Endometrial microvascular endothelial cells (primary cell): Measurements from ENCODE around the gene FIZ1. TPM values are rescaled to one million over a fixed set of nuclear protein-coding genes. Genes with fewer than 3 reads are reported as not detected.
"Not testable (repeated sequence)": the region's sequence is repeated elsewhere in the genome, so short reads cannot be mapped to it uniquely, and the experiment has no call there.

Source experiments
- in situ Hi-C: cut with HindIII; loops from 2 replicates; pipeline ENCODE4 v1.10.0; 2017; ENCODE audit warnings: low sequenced_read_pairs, low pct_unique_long_range_greater_than_20kb; ENCODE audit errors: inconsistent ontology term
- total RNA-seq: library from RNA; depleted of rRNA; stranded (reverse); fragments of >200 nt; gene quantifications from one replicate; pipeline ENCODE4 v1.2.3, GENCODE V29; 2015; ENCODE audit errors: inconsistent ontology term

Gene FIZ1
- total RNA-seq, 1 donor from 2014 or later = 0.93 TPM

DNA sequence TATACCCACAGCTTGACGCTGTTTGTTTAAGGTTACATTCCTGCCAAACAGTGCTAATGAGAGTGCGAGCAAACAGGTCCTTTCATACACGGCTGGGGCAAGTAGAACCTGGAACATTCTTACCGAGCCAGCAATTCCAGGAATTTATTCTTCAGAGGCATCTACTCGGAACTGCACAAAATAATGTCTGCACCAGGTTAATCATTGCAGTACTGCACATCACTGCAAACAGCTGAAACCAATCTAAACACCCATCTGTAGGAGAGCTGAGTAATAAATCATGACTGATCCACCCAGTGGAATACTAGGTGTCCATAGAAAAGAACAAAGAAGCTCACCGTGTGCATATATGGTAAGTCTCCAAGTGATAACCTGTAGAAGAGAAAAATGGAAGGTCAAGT, 17.5 kb downstream of the FIZ1 start:
- in situ Hi-C loops = no loop called here

DNA sequence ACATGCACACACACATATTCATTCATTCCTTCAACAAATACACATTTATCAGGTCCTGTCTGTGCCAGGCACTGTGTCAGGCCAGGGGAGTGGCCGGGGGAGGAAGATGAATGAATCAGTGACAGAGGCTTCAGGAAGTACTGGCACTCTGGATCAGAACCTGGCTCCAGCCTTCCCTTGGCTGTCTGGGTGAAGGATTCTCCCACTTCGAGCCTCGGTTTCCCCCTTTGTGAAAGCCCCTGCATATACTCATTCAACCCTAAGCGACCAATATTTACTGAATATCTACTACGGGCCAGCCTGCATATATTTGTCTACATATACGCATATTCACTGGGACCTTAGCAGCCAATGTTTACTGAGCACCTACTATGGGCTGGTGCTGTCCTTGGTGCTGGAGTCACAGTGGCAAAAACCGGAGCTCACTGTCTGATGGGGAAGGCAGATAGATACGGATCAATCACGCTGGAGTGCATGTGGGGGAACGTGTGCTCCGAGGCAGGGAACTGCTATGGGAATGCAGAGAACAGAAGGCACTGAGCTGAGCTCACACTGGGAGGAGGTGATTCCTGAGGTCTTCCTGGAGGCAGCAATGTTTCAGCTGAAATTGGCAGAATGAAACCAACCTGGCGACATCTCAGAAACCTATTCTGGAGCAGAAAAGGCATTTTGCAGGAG, 18.0 kb downstream of the FIZ1 start:
- in situ Hi-C loops = no loop called here

DNA sequence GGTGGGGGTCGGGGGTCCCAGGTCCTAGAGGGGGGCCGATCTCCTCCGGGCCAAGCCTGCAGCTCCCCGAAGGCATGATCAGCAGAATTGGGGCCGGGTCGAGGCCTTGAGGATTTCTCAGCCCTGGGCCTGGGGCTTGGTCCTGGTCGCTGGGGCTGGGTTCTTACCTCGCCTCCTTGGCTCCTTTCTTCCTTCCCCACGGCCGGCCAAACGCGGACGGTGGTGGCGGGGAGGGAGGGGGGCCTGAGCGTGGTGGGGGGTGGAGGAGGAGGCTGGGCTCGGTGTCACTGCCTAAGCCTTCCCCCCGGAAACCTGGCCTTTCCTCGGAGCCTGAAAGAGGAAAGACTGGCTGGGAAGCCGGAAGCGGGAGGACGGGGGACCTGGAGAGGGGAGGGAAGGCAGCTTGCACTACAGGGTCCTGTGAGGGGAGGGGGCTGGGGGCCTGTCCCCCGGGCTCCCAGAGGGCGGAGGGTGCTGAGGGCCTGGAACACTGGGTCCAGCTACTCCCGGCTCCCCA, 18.6 kb downstream of the FIZ1 start, which contains the start of gene ZNF579:
Gene ZNF579, minus strand, starts transcription at position 221 of the 517 bp plus-strand sequence. CDS start 1,209 bp downstream, outside the sequence.
- in situ Hi-C loops = no loop called here

DNA sequence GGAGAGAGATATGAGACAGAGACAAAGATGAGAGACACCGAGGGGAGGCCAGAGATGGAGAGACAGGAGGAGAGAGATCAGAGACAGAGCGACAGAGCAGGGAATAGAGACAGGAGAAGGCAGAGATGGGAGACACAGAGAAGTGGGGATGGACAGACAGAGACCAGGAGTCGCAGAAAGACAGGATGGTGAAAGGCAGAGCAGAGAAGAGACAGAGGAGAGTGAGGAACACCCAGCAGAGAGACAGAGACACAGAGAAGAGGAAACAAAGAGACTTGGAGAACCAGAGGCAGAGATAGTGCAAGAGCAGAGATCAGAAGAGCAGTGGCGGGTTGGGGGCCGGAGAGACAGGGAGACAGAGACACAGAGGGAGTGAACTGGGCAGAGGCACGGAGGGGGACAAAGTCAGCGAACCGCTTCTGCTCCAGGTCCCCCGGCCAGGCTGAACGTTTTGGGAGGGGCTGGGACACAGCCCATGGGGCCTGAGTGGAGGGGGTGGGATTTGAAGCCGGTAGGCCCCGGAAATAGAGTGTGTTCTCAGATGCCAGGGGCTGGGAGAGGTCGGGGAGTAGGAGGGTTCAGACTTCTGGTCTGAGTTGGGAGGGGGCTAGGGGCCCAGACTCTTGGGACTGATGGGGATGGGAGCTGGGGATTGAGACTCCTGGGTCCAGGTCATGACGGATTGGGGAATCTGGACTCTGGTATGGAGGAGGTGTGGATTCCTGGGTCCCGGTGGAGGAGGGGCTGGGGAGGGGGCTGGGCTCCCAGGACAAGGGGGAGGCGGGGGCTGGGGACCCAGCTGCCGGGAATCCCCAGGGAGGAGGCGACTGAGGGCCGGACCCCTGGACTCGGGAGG, 19.3 kb downstream of the FIZ1 start:
- in situ Hi-C loops = no loop called here

DNA sequence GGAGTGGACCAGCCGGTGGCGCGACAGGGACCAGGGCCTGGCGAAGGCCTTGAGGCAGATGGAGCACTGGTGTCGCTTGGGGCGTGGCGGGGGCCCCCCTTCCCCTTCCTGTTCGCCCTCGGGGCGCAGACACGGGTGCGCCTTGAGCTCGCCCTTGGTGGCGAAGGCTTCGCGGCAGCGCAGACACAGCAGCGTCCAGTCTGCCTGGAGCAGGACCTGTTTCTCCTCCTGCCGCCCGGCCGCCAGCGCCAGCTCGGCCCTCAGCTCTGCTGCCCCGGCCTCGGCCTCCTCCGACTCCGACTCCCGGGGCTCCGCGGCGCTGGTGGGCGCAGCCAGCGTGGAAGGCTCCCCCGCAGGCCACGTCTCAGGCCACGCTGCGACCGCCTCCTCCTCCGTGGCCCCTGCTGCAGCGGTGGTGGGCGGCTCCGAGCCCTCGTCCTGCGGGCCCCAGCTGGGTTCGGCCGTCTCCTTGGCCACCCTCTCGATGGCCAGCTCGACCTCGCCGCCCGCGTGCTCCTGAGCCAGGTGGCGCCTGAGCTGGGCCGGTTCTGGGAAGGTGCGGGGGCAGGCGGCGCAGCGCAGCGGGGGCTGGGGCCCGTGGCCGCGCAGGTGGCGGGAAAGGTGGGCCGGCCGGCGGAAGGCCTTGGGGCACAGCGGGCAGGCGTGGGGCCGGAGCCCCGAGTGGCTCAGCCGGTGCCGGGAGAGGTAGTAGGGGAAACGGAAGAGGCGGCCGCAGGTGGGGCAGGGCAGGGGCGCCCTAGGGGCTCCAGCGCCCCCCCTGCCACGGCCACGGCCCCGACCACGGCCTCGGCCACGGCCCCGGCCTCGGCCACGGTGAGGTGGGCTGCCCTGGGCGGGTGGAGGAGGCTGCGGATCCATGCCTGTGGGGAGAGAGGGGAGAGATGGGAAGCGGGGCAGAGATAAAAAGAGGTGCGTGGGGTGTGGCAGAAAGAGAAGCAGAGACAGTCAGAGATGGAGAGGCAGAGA, 20.3 kb downstream of the FIZ1 start:
- in situ Hi-C loops = no loop called here

DNA sequence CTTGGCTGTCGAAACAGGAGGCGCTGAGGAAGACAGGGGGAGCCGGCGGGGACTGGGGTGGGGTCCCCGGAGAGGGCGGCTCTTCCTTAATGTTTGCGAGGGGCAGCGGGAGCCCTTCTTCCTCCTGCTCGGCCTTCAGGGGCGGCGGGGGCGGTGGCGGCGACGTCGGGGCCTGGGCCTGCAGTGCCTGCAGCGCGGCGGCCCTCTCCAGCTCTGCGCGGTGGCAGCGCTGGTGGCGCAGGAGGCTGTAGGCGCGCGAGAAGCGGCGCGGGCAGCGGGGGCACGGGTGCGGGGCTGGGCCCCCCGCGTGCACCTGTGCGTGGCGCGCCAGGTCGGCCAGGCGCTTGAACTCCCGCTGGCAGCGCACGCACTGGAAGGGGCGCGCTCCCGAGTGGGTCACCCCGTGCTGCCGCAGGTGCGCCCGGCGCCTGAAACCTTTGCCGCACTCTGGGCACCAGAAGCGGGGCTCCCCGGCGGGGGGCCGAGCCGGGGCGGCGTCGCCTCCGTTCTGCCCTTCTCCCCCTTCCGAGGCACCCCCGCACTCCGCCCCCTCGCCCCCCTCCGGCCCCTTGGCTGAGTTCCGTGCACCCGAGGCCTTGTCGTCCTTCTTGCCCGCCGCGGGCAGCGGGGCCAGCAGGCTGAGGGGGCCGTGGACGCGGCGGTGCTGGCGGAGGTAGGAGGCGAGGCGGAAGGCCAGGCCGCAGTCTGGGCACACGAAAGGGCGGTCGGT, 21.1 kb downstream of the FIZ1 start:
- in situ Hi-C loops = no loop called here

GRCh38 chr19:55576746-55577145, 22.6 kb downstream of the FIZ1 start:
- in situ Hi-C loops = no loop called here

DNA sequence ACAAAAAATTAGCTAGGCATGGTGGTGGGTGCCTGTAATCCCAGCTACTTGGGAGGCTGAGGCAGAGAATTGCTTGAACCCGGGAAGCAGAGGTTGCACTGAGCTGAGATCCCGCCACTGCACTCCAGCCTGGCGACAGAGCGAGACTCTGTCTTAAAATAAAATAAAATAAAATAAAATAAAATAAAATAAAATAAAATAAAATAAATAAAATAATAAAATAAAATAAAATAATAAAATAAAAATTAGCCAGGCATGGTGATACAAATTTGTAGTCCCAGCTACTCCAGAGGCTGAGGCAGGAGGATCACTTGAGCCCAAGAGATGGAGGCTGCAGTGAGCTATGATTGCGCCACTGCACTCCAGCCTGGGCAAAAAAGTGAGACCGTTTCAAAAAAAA, 25.4 kb downstream of the FIZ1 start:
- in situ Hi-C loops = not testable (repeated sequence)

DNA sequence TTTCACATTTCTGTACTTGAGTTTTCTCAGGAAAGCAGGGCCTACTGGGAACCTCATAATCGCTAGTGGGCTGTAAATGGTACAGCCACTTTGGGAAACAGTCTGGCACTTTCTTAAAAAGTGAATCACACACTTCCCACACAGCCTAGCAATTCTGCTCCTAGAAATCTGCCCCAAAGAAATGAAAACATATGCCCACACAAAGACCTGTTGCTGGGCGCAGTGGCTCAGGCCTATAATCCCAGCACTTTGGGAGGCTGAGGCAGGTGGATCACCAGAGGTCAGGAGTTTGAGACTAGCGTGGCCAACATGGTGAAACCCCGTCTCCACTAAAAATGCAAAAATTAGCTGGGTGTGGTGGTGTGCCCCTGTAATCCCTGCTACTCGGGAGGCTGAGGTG, 29.8 kb downstream of the FIZ1 start:
- in situ Hi-C loops = not testable (repeated sequence)

- in situ Hi-C loops = no loop called here
These were observed 31.5 kb downstream of the FIZ1 start for GRCh38 chr19:55567708-55568328.

GRCh38 chr19:55566823-55567222, 32.5 kb downstream of the FIZ1 start:
- in situ Hi-C loops = no loop called here

DNA sequence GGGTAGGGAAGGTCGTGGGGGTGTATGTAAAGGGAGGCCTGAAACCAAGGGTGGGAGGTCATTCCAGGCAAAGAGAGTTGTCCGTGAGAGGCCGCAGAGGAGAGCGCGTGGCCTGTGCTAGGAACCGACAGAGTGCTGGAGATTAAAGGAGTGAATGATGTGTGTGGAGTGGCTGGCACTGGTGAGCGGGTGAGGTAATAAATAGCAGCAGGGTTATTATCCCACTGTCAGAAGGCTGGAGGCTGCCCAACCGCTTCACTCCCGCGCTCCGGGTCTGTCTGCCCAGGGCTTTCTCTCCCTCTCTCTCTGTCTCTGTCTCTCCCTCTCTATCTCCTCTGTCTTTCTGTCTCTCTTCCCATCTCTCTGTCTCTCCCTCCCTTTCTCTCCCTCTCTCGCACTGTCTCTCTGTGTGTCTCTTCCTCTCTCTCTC, 36.0 kb downstream of the FIZ1 start:
- in situ Hi-C loops = no loop called here

DNA sequence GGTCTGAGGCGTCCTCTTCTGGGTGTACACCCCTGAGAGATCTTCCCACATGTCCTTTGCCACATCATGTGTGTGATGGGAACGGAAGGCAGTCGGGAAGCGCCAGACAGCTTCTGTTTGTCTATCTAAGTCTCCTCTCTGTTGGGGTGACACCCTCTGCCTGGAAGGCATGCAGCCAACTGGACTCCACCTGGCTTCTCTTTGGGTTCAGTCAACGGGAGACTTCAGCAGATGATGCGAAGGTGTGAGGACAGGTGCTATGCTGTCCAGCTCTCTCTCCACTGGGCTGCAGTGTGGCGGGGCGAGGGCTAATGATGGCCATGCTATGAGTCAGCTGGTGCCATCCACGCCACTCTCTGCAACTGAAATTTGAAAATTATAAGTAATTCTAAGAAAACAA, 39.6 kb downstream of the FIZ1 start:
- in situ Hi-C loops = no loop called here

- in situ Hi-C loops = no loop called here
These were observed 44.6 kb downstream of the FIZ1 start for GRCh38 chr19:55554741-55555152.

DNA sequence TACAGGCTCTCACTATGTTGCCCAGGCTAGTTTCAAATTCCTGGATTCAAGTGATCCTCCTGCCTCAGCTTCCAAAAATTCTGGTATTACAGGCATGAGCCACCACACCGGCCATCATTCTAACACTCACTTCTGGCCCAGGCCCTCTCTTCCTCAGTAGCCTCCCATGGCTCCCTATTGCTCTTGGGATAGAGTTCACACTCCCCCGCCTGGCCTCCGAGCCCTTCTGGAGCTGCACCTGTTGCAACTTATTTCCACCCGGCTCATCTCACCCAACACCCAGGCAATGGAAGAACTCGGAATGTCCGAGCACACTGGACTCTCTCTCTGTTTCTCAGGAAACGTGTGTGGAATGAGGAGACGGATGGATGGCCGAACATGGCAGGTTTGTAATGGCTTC, 45.0 kb downstream of the FIZ1 start:
- in situ Hi-C loops = no loop called here

GRCh38 chr19:55553217-55554182, 45.8 kb downstream of the FIZ1 start:
- in situ Hi-C loops = no loop called here

DNA sequence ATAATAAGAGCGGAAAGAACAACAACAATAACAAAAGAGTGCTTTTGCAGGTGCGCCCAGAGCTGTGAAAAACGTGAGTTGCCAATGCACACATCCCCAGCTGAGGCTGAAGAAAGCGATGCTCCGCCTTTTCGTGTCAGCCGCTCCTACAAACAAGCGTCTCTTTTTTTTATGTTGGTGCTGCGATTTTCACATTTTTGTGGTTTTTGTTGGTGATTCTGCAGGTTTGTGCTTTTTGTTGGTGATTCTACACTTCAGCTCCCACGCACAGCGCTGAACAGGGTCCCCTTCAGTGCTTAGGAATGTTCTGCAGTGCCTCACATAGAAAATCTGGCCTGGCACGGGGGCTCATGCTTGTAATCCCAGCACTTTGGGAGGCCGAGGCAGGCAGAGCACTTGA, 46.7 kb downstream of the FIZ1 start:
- in situ Hi-C loops = no loop called here
